Neural cell (in vitro differentiated cells): ENCODE data around the gene PPP3R1. TPM values are rescaled to one million over a fixed set of nuclear protein-coding genes. Genes with fewer than 3 reads are reported as not detected.

Experiments used
- H2AFZ ChIP-seq: fragments of 200-600, 300-800 bp; sonication (generic), shearing (Covaris generic); 2 replicates; pipeline ENCODE4 v1.6.0; 2014; ENCODE audit warnings: low read depth, mild to moderate bottlenecking, antibody characterized with exemption, low read length, moderate library complexity
- H3F3A ChIP-seq: fragments of 200-600 bp; shearing (Covaris generic); 2 replicates; pipeline ENCODE4 v1.6.1; 2016; ENCODE audit warnings: mild to moderate bottlenecking, moderate library complexity, mixed read lengths, antibody characterized with exemption, low read length; ENCODE audit not compliant: insufficient read depth, poor library complexity, severe bottlenecking
- H3K27ac ChIP-seq: fragments of 200-600, 300-800 bp; sonication (generic), shearing (Covaris generic); 2 replicates; pipeline ENCODE4 v1.5.1; 2014; ENCODE audit warnings: mild to moderate bottlenecking, low read length, moderate library complexity
- H3K27me3 ChIP-seq: fragments of 300-800, 200-600 bp; sonication (generic), shearing (Covaris generic); 2 replicates; pipeline ENCODE4 v1.6.0; 2014; ENCODE audit warnings: mild to moderate bottlenecking, low read depth, low read length, moderate library complexity; ENCODE audit not compliant: insufficient read depth
- H3K36me3 ChIP-seq: fragments of 300-800, 200-600 bp; sonication (generic), shearing (Covaris generic); 2 replicates; pipeline ENCODE4 v1.5.1; 2014; ENCODE audit warnings: mild to moderate bottlenecking, antibody characterized with exemption, low read length, moderate library complexity; ENCODE audit not compliant: insufficient read depth
- H3K4me2 ChIP-seq: fragments of 300-800, 200-600 bp; sonication (generic), shearing (Covaris generic); 2 replicates; pipeline ENCODE4 v1.6.0; 2014; ENCODE audit warnings: mild to moderate bottlenecking, low read length
- H3K4me3 ChIP-seq: fragments of 300-800, 200-600 bp; sonication (generic), shearing (Covaris generic); 2 replicates; pipeline ENCODE4 v1.5.1; 2014; ENCODE audit warnings: mild to moderate bottlenecking, low read length, moderate library complexity
- H3K79me2 ChIP-seq: fragments of 200-600 bp; shearing (Covaris generic); replicated peaks from 2 replicates; pipeline ENCODE4 v1.6.0; 2014; ENCODE audit warnings: mild to moderate bottlenecking, low read length, moderate library complexity; ENCODE audit not compliant: insufficient read depth
- H3K9ac ChIP-seq: fragments of 300-800, 200-600 bp; sonication (generic), shearing (Covaris generic); 2 replicates; pipeline ENCODE4 v1.6.1; 2016; ENCODE audit warnings: mild to moderate bottlenecking, low read length, mixed read lengths
- H3K9me2 ChIP-seq: fragments of 200-600 bp; shearing (Covaris generic); 2 replicates; pipeline ENCODE4 v1.6.1; 2016; ENCODE audit warnings: mild to moderate bottlenecking, low read length, mixed read lengths; ENCODE audit not compliant: insufficient read depth
- H3K9me3 ChIP-seq: fragments of 200-600, 300-800 bp; sonication (generic), shearing (Covaris generic); 2 replicates; pipeline ENCODE4 v1.6.1; 2016; ENCODE audit warnings: mild to moderate bottlenecking, mixed run types, low read length, moderate library complexity, mixed read lengths
- H4K20me1 ChIP-seq: fragments of 200-600 bp; shearing (Covaris generic); 2 replicates; pipeline ENCODE4 v1.6.1; 2016; ENCODE audit warnings: mild to moderate bottlenecking, mixed run types; ENCODE audit not compliant: insufficient read depth
- CTCF ChIP-seq: fragments of 450-650 bp; IDR thresholded peaks from 2 replicates; pipeline ENCODE4 v1.5.1; 2014; ENCODE audit warnings: antibody characterized with exemption, mild to moderate bottlenecking, moderate library complexity; ENCODE audit not compliant: poor library complexity, severe bottlenecking
- EP300 ChIP-seq: fragments of 450-650 bp; conservative IDR thresholded peaks from 2 replicates; pipeline ENCODE4 v1.6.1; 2014; ENCODE audit warnings: antibody characterized with exemption, mild to moderate bottlenecking, moderate library complexity; ENCODE audit not compliant: poor library complexity, severe bottlenecking
- EZH2 ChIP-seq: fragments of 200-600, 300-800 bp; shearing (Covaris generic), sonication (generic); IDR thresholded peaks from 2 replicates; pipeline ENCODE4 v1.6.1; 2014; ENCODE audit warnings: antibody characterized with exemption, low read length, borderline replicate concordance, mild to moderate bottlenecking; ENCODE audit not compliant: insufficient read depth, poor library complexity, severe bottlenecking
- MXI1 ChIP-seq: fragments of 450-650 bp; conservative IDR thresholded peaks from 2 replicates; pipeline ENCODE4 v1.6.1; 2014; ENCODE audit warnings: antibody characterized with exemption, mild to moderate bottlenecking; ENCODE audit not compliant: poor library complexity, severe bottlenecking
- POLR2AphosphoS5 ChIP-seq: IDR thresholded peaks from 2 replicates; pipeline ENCODE4 v1.6.1; 2012
- RAD21 ChIP-seq: fragments of 450-650 bp; conservative IDR thresholded peaks from 2 replicates; pipeline ENCODE4 v1.6.1; 2014; ENCODE audit warnings: antibody characterized with exemption, mild to moderate bottlenecking, moderate library complexity
- SMC3 ChIP-seq: fragments of 450-650 bp; conservative IDR thresholded peaks from 2 replicates; pipeline ENCODE4 v1.6.1; 2014; ENCODE audit warnings: antibody characterized with exemption, mild to moderate bottlenecking, moderate library complexity; ENCODE audit not compliant: poor library complexity
- TAF1 ChIP-seq: IDR thresholded peaks from 2 replicates; pipeline ENCODE4 v1.6.1; 2012; ENCODE audit warnings: low read depth
- polyA plus RNA-seq: library from polyadenylated mRNA; depleted of rRNA; stranded (reverse); fragments of >200 nt; gene quantifications from 2 replicates; pipeline ENCODE4 v1.2.3, GENCODE V29; 2014
- TF ChIP-seq, protein P1 (sequence below): IDR thresholded peaks from 2 replicates; pipeline ENCODE4 v1.6.1; 2012; ENCODE audit warnings: borderline replicate concordance

Gene PPP3R1
- polyA plus RNA-seq, 1 donor from 2014 or later: 45.3 TPM

- H3K27me3 ChIP-seq: no peaks in the 10 kb centered on the region
- no peak overlapping the region for H3K27ac ChIP-seq
- H3F3A ChIP-seq: no peaks in the 10 kb centered on the region
- no peak overlapping the region for H3K9ac ChIP-seq
- H4K20me1 ChIP-seq: no peaks in the 10 kb centered on the region
- H3K79me2 ChIP-seq: peaks cover 72% of the 10 kb centered on the region
- H3K4me2 ChIP-seq: no peak overlapping the region
- H3K36me3 ChIP-seq: no peaks in the 10 kb centered on the region
- no peak overlapping the region for H3K4me3 ChIP-seq
- no peaks in the 10 kb centered on the region for H3K9me2 ChIP-seq
- TF ChIP-seq TAF1 (no peak), MXI1 (no peak), CTCF (no peak), EP300 (no peak), EZH2 (no peak), POLR2AphosphoS5 (no peak), RAD21 (no peak), SMC3 (no peak)
- TF ChIP-seq, protein P1, sequence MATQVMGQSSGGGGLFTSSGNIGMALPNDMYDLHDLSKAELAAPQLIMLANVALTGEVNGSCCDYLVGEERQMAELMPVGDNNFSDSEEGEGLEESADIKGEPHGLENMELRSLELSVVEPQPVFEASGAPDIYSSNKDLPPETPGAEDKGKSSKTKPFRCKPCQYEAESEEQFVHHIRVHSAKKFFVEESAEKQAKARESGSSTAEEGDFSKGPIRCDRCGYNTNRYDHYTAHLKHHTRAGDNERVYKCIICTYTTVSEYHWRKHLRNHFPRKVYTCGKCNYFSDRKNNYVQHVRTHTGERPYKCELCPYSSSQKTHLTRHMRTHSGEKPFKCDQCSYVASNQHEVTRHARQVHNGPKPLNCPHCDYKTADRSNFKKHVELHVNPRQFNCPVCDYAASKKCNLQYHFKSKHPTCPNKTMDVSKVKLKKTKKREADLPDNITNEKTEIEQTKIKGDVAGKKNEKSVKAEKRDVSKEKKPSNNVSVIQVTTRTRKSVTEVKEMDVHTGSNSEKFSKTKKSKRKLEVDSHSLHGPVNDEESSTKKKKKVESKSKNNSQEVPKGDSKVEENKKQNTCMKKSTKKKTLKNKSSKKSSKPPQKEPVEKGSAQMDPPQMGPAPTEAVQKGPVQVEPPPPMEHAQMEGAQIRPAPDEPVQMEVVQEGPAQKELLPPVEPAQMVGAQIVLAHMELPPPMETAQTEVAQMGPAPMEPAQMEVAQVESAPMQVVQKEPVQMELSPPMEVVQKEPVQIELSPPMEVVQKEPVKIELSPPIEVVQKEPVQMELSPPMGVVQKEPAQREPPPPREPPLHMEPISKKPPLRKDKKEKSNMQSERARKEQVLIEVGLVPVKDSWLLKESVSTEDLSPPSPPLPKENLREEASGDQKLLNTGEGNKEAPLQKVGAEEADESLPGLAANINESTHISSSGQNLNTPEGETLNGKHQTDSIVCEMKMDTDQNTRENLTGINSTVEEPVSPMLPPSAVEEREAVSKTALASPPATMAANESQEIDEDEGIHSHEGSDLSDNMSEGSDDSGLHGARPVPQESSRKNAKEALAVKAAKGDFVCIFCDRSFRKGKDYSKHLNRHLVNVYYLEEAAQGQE: no peak
- no peak overlapping the region for H2AFZ ChIP-seq
- H3K9me3 ChIP-seq: no peaks in the 10 kb centered on the region
Measured at GRCh38 chr2:68214381-68214780, 38.0 kb downstream of the PPP3R1 start.

DNA sequence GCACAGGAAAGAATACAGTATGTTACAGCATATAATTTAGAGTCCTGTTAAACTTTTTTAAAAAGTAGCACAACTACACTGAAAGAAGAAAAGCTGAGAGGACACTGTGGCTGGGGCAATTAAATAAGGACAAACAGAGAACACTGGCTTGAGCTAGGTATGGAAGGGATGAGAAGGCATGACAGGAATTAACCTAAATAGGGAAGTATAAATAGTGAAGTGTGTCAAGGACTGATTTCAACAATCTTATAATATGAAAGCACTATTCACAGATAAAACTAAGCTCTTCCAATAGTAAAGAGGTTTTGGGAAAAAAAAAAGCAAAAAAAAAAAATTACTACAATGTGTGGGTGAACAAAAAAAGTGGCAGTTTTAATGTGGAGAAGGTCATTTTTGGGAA lies 45.5 kb downstream of the PPP3R1 start:
- TF ChIP-seq POLR2AphosphoS5: no peak
- no peak for TF ChIP-seq SMC3
- no peak for TF ChIP-seq EZH2
- TF ChIP-seq RAD21: no peak
- no peak for TF ChIP-seq TAF1
- no peak for TF ChIP-seq EP300
- TF ChIP-seq MXI1: no peak
- TF ChIP-seq, protein P1: no peak
- no peak for TF ChIP-seq CTCF
- H3F3A ChIP-seq: no peaks in the 10 kb centered on the region
- no peaks in the 10 kb centered on the region for H3K27me3 ChIP-seq
- H3K27ac ChIP-seq: no peak overlapping the region
- no peak overlapping the region for H3K9ac ChIP-seq
- H3K4me2 ChIP-seq: no peak overlapping the region
- H3K36me3 ChIP-seq: no peaks in the 10 kb centered on the region
- peaks cover 23% of the 10 kb centered on the region for H3K79me2 ChIP-seq
- no peak overlapping the region for H2AFZ ChIP-seq
- H3K4me3 ChIP-seq: no peak overlapping the region
- no peaks in the 10 kb centered on the region for H3K9me3 ChIP-seq
- H4K20me1 ChIP-seq: no peaks in the 10 kb centered on the region
- H3K9me2 ChIP-seq: no peaks in the 10 kb centered on the region
